ENCODE measurements around the gene NNAT. TPM values are rescaled to one million over a fixed set of nuclear protein-coding genes. Genes with fewer than 3 reads are reported as not detected.

The NNAT gene
- total and polyA plus RNA-seq, 2 of the 8 experiments (the other 6 are each of a cell fraction or from before 2014, with no cell fraction given), result 66.8 to 175 TPM

- DNase-seq (ENCODE audit: low read depth in 1 of 2, low spot score in 2 of 2) (no peak), FAIRE-seq (no peak)
- Histone ChIP-seq H2BK12ac (ENCODE audit: low read depth, low read length) (no peak overlapping the region), H3K23me2 (ENCODE audit: low read depth, low read length) (no peaks in the 10 kb centered on the region), H3K4ac (replicated peaks; ENCODE audit: insufficient read length, low read depth, low read length) (no peak overlapping the region), H3K27me3 (replicated peaks in 1 of 4; ENCODE audit: control insufficient read depth in 3 of 4, extremely low read depth in 1 of 4, insufficient read depth in 3 of 4, low read length in 3 of 4) (no peaks in the 10 kb centered on the region), H2BK15ac (ENCODE audit: low read length) (no peak overlapping the region), H2AFZ (ENCODE audit: low read length) (no peak overlapping the region), H4K8ac (ENCODE audit: extremely low read depth, insufficient read depth, low read length) (no peak overlapping the region), H3K4me2 (ENCODE audit: insufficient read depth in 1 of 2, low read depth in 2 of 2, low read length in 2 of 2) (no peak overlapping the region), H3K79me2 (ENCODE audit: control insufficient read depth in 1 of 2, insufficient read depth in 2 of 2, low read length in 2 of 2) (no peaks in the 10 kb centered on the region), H3K23ac (ENCODE audit: insufficient read length) (no peak overlapping the region), H3K36me3 (ENCODE audit: control insufficient read depth in 2 of 4, insufficient read depth in 4 of 4, low read length in 3 of 4) (no peaks in the 10 kb centered on the region), H2BK5ac (ENCODE audit: low read depth, low read length) (no peak overlapping the region), H3K9ac (replicated peaks in 1 of 4; ENCODE audit: extremely low read depth in 1 of 4, low read depth in 3 of 4, low read length in 3 of 4) (no peak overlapping the region), H3K18ac (ENCODE audit: extremely low read depth, low read length) (no peak overlapping the region), H3K9me3 (ENCODE audit: insufficient read depth in 2 of 2, low read depth in 1 of 2, low read length in 1 of 2) (no peaks in the 10 kb centered on the region), H2BK20ac (ENCODE audit: low read length) (no peak overlapping the region), H4K91ac (replicated peaks; ENCODE audit: insufficient read length, low read length) (no peak overlapping the region), H3K56ac (replicated peaks; ENCODE audit: insufficient read length, low read depth, low read length) (no peak overlapping the region), H2AK5ac (ENCODE audit: low read depth, low read length) (no peak overlapping the region), H3K4me1 (replicated peaks in 1 of 4; ENCODE audit: control insufficient read depth in 3 of 4, insufficient read depth in 4 of 4, low read length in 3 of 4) (no peaks in the 10 kb centered on the region), H3K79me1 (ENCODE audit: low read depth, low read length) (no peaks in the 10 kb centered on the region), H3K14ac (ENCODE audit: insufficient read length) (no peak overlapping the region), H4K20me1 (replicated peaks in 1 of 2; ENCODE audit: control insufficient read depth in 1 of 2, insufficient read depth in 2 of 2, low read length in 2 of 2) (no peaks in the 10 kb centered on the region), H3K27ac (ENCODE audit: low read depth, low read length) (no peak overlapping the region), H2BK120ac (replicated peaks; ENCODE audit: low read depth, low read length) (no peak overlapping the region), H3K4me3 (ENCODE audit: extremely low read depth in 1 of 4, insufficient read depth in 2 of 4, low read depth in 3 of 4, low read length in 4 of 4) (no peak overlapping the region), H4K5ac (ENCODE audit: insufficient read length, low read depth, low read length) (no peak overlapping the region)
- ChIA-PET POLR2A (ENCODE audit: partially characterized antibody) (interaction anchor here (0.6 to 1.0 kb wide), 2 partner anchors 36 to 128 kb away, joined by 4 read pairs; no protein-coding TSS in a partner anchor), CTCF (ENCODE audit: partially characterized antibody) (interaction anchor here (0.6 to 1.2 kb wide), 6 partner anchors 8 to 440 kb away, joined by 3 to 4 read pairs (median 4); partner anchors contain the start of gene BLCAP)
- 97% methylated on average over 5 of the region's 5 CpGs; no CpG with 5 or more reads in 1 of the 2 experiments for WGBS, 2 experiments (ENCODE audit: extremely low coverage in 1 of 2, insufficient coverage in 1 of 2, insufficient read length in 1 of 2, insufficient replicate concordance in 2 of 2, low coverage in 1 of 2, low lambda C conversion rate in 2 of 2, missing lambda C conversion rate in 1 of 2)
- no peak for TF ChIP-seq TAF7 (optimal IDR thresholded peaks at IDR 0.05; ENCODE audit: borderline replicate concordance, low read depth, low read length)
Observed at GRCh38 chr20:37541326-37541725, 20.3 kb downstream of the NNAT start.
